GM12801 (cell line): ENCODE results near the gene HOXA9.

Source experiments
- TF ChIP-seq, protein P1 (sequence below): IDR thresholded peaks from one replicate; pipeline ENCODE4 v1.5.1; 2011; ENCODE audit warnings: control low read depth; ENCODE audit not compliant: insufficient read length; ENCODE audit errors: extremely low read depth

The HOXA9 gene

DNA sequence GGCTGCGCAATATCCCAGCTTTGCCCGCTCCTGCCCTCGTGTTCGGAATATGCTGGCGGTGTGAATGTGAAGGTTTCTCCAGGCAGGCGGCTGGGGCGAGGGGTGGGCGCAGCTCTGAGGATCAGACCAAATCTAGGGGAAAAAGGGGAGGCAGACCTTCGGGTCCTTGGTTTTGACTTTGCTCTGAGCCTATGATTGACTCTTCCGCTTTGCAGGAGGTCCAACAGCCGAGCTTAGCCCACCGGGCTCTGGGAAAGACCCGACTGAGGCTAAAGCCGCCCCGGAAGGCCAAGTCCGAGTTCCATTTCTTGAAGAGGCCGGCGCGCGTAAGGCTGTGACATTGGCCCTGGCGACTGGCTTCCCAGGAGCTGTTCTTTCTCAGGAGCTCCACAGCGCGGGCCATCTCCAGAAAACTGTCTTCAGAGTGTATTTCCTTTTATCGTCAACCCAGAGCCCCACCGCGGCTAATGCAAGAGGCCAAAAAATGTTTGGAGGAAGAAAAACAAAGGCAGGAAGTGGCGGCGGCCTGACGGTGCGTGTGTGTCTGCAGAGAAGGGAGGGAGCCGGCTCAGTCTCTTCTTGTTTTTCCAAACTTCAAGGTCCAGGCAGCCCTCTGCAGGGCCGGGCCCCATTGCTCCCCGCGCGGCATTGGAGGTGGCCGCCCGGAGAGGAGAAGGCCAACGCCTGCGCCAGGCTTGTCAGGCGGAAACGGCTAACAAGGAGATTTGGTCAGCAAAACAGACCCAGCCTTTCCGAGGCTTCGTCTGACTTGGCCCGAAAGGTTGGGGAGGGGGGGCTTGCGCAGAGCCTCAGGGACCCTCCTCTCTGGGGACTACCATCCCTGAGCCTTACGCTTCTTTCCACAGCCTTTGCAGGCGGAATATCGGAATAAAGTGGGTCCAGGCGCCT is 23.3 kb upstream of the HOXA9 start:
- TF ChIP-seq, protein P1, sequence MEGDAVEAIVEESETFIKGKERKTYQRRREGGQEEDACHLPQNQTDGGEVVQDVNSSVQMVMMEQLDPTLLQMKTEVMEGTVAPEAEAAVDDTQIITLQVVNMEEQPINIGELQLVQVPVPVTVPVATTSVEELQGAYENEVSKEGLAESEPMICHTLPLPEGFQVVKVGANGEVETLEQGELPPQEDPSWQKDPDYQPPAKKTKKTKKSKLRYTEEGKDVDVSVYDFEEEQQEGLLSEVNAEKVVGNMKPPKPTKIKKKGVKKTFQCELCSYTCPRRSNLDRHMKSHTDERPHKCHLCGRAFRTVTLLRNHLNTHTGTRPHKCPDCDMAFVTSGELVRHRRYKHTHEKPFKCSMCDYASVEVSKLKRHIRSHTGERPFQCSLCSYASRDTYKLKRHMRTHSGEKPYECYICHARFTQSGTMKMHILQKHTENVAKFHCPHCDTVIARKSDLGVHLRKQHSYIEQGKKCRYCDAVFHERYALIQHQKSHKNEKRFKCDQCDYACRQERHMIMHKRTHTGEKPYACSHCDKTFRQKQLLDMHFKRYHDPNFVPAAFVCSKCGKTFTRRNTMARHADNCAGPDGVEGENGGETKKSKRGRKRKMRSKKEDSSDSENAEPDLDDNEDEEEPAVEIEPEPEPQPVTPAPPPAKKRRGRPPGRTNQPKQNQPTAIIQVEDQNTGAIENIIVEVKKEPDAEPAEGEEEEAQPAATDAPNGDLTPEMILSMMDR: no peak

- TF ChIP-seq, protein P1: no peak
Observed at GRCh38 chr7:27187475-27188385, 22.4 kb upstream of the HOXA9 start.

DNA sequence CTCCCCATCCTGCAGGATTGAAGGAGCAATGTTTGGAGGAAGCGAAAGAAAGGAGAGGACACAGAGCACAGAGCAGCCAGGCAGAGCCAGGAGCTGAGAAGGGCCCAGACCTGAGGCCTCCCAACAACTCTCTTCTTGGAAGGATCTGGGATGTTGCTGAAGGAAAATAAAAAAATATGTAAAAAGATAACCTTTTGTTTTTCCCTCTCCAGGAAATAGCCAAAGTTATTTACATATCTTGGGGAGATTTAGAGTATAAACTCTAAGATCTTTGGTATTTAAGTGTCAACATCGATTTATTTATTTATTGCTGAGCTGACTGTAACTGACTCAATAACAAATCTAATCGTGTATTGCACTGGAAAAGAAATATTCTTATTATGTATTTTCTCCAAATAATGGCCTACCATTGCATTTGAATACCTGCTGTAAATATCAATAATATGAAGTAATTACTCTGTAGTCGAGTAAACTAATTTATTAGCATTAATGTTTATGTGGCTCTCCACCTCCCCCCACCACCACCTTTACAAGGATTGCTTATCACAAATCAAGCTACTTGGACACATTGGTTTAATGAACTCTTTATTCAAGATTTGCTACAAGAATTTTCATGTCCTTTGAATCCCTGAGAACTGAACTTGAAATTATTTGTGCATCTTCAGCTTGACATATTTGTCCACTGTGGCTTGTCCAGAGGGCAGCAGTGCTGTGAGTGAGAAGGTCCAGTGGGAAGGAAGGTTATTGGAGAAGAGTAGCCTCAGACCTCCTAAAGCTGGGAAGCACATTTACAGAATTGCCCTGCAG is 21.5 kb upstream of the HOXA9 start:
- TF ChIP-seq, protein P1: no peak

- TF ChIP-seq, protein P1: no peak
Observed at GRCh38 chr7:27185854-27186667, 20.7 kb upstream of the HOXA9 start.

DNA sequence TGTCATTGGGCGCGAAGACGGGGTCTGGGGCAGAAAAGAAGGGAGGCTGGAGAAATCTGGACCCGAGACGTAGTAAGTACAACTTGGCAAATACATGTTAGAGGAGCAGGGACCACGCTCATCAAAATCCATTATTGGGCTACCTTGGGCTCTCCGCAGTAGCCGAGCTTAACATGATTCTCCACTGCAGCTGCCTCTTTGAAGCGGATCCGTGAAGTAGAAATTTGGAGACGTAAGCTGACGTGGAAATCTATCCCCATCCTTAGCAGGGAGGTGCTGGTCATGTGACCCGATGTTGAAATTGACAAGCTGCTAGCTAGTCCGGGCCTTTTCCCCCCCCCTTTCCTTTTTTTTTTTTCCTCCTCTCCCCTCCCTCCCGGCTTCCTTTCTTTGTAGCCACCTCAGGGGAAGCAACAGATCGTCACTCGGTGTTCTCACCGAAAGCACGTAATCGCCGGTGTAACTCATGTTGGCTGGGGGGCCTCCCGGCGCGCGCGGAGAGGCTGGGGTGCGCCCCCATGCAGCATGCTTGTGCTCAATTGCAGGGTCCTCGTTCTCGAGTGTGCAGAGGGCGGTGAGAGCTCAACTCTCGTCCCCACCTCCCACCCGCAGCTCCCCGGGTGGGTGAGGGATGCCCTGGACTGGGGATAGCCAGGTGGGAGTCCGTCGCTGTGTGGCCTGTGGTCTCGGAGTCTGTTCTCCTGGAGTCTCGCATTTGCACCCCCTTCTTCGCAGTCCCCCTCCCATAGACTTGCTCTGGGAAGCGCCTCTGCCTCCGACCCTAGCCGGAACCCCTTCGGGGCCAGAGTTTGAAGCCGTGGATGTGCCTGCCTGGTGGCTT is 19.9 kb upstream of the HOXA9 start, which contains the start of gene HOXA11:
TSS of gene HOXA11 (minus strand) at position 220 of the 841 bp plus-strand sequence. CDS start at position 132, 88 bp downstream.
- TF ChIP-seq, protein P1: no peak
